HL-60 (cell line): ENCODE results near the gene IZUMO3.
"Not testable (repeated sequence)": the region's sequence is repeated elsewhere in the genome, so short reads cannot be mapped to it uniquely, and the experiment has no call there.

Experiments used
- DNase-seq, 2 experiments: peaks; one replicate each; pipeline ENCODE4 v3.0.0-alpha.2; 2010 to 2020; ENCODE audit warnings: low read depth in 1 of 2, low spot score in 1 of 2
- H3K27ac ChIP-seq: fragments of 250-450 bp; sonication (Bioruptor Pico); replicated peaks from 2 replicates; pipeline ENCODE4 v1.5.1; 2020; ENCODE audit warnings: mild to moderate bottlenecking, moderate library complexity
- H3K27me3 ChIP-seq: fragments of 250-450 bp; sonication (Bioruptor Pico); 2 replicates; pipeline ENCODE4 v1.5.1; 2021; ENCODE audit warnings: mild to moderate bottlenecking, moderate library complexity; ENCODE audit not compliant: insufficient read depth, poor library complexity, severe bottlenecking
- H3K4me3 ChIP-seq: replicated peaks from 2 replicates; pipeline ENCODE4 v1.5.1; 2011; ENCODE audit warnings: mild to moderate bottlenecking, control low read depth, low read length; ENCODE audit not compliant: insufficient read depth
- GABPA ChIP-seq: IDR thresholded peaks from 2 replicates; pipeline ENCODE4 v1.6.1; 2012; ENCODE audit warnings: low read depth
- POLR2AphosphoS5 ChIP-seq: IDR thresholded peaks from 2 replicates; pipeline ENCODE4 v1.6.1; 2012; ENCODE audit warnings: low read depth
- SPI1 ChIP-seq: IDR thresholded peaks from 2 replicates; pipeline ENCODE4 v1.6.1; 2012; ENCODE audit warnings: low read depth, mild to moderate bottlenecking, borderline replicate concordance
- TF ChIP-seq, protein P1 (sequence below): IDR thresholded peaks from 2 replicates; pipeline ENCODE4 v1.6.1; 2012; ENCODE audit warnings: low read depth; ENCODE audit not compliant: insufficient replicate concordance
- TF ChIP-seq, protein P2 (sequence below): IDR thresholded peaks from one replicate; pipeline ENCODE4 v1.5.1; 2011; ENCODE audit warnings: low read length, control low read depth, inconsistent platforms; ENCODE audit not compliant: insufficient read depth

The IZUMO3 gene

DNA sequence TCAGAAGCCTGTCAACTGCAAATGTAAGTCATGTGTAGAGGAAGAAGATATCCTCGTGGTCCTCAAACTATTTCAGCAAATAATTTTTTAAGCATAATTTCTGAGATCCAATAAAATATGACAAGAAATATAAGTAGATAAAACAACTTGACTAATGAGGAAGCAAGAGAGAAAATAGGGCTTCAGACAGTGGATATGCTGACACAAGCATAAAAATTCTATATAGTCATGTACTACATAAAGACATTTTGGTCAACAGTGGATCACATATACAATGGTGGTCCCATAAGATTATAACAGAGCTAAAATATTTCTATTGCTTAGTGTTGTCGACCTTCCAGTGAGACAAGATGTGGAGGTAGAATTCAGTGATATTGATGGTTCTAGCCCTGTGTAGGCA lies 42.2 kb upstream of the IZUMO3 start:
- H3K27ac ChIP-seq: no peak overlapping the region
- DNase-seq: no peak
- TF ChIP-seq POLR2AphosphoS5 (no peak), SPI1 (no peak), GABPA (no peak)
- TF ChIP-seq, protein P1, sequence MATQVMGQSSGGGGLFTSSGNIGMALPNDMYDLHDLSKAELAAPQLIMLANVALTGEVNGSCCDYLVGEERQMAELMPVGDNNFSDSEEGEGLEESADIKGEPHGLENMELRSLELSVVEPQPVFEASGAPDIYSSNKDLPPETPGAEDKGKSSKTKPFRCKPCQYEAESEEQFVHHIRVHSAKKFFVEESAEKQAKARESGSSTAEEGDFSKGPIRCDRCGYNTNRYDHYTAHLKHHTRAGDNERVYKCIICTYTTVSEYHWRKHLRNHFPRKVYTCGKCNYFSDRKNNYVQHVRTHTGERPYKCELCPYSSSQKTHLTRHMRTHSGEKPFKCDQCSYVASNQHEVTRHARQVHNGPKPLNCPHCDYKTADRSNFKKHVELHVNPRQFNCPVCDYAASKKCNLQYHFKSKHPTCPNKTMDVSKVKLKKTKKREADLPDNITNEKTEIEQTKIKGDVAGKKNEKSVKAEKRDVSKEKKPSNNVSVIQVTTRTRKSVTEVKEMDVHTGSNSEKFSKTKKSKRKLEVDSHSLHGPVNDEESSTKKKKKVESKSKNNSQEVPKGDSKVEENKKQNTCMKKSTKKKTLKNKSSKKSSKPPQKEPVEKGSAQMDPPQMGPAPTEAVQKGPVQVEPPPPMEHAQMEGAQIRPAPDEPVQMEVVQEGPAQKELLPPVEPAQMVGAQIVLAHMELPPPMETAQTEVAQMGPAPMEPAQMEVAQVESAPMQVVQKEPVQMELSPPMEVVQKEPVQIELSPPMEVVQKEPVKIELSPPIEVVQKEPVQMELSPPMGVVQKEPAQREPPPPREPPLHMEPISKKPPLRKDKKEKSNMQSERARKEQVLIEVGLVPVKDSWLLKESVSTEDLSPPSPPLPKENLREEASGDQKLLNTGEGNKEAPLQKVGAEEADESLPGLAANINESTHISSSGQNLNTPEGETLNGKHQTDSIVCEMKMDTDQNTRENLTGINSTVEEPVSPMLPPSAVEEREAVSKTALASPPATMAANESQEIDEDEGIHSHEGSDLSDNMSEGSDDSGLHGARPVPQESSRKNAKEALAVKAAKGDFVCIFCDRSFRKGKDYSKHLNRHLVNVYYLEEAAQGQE: no peak
- TF ChIP-seq, protein P2, sequence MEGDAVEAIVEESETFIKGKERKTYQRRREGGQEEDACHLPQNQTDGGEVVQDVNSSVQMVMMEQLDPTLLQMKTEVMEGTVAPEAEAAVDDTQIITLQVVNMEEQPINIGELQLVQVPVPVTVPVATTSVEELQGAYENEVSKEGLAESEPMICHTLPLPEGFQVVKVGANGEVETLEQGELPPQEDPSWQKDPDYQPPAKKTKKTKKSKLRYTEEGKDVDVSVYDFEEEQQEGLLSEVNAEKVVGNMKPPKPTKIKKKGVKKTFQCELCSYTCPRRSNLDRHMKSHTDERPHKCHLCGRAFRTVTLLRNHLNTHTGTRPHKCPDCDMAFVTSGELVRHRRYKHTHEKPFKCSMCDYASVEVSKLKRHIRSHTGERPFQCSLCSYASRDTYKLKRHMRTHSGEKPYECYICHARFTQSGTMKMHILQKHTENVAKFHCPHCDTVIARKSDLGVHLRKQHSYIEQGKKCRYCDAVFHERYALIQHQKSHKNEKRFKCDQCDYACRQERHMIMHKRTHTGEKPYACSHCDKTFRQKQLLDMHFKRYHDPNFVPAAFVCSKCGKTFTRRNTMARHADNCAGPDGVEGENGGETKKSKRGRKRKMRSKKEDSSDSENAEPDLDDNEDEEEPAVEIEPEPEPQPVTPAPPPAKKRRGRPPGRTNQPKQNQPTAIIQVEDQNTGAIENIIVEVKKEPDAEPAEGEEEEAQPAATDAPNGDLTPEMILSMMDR: no peak
- H3K4me3 ChIP-seq: no peak overlapping the region
- H3K27me3 ChIP-seq: no peaks in the 10 kb centered on the region

DNA sequence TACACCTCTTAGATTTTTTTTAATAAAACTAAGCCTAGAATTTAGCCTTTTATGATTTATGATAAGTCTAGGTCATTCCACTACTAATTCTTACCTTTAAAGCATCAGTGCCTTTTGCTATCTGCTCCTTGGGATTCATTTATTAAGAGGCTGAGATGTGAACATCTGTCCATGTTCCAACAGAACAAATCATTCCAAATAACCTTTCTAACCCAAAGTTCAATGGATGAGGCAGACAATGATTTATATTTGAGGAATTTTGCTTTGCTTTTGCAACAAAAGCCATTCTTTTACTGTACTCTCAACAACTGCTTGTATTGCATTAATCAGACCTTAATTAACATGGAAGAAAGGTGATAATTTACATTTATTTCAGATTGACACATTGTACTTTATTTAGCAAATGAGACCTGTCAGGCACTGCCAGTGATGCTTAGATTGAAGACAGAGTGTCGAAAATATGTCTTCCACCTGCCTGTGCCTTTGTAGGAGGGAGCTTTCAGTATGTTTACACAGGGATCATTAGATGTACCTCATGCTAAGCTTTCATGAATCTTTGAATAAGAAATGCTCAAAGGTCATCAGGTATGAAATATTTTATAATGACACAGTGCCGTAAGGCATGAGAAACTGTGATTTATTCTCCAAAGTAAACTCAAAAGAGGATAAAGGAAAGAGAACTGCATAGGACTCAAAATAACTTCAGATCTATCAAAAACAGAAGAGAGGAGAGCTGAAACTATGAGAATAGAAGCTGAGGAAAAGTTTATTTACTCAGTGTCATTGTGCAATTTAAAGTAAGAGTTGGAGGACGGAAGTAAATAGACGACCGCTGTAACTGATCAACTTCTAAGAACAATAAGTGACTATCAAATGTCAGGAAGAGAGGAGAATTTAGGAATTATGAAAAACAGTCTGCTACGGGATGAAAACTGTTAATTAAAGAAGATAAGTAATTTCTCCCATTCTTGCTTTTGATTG lies 36.7 kb upstream of the IZUMO3 start:
- H3K27me3 ChIP-seq: no peaks in the 10 kb centered on the region
- TF ChIP-seq, protein P1: no peak
- TF ChIP-seq GABPA: no peak
- TF ChIP-seq, protein P2: no peak
- TF ChIP-seq SPI1: no peak
- no peak for TF ChIP-seq POLR2AphosphoS5
- no peak overlapping the region for H3K4me3 ChIP-seq
- H3K27ac ChIP-seq: no peak overlapping the region
- no peak for DNase-seq

DNA sequence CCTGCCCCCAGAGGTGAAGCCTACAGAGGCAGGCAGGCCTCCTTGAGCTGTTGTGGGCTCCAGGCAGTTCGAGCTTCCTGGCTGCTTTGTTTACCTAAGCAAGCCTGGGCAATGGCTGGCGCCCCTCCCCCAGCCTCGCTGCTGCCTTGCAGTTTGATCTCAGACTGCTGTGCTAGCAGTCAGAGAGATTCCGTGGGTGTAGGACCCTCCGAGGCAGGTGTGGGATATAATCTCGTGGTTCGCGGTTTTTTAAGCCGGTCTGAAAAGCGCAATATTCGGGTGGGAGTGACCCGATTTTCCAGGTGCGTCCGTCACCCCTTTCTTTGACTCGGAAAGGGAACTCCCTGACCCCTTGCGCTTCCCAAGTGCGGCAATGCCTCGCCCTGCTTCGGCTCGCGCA lies 34.3 kb upstream of the IZUMO3 start:
- not testable (repeated sequence) for H3K27me3 ChIP-seq, DNase-seq, H3K27ac ChIP-seq, H3K4me3 ChIP-seq

DNA sequence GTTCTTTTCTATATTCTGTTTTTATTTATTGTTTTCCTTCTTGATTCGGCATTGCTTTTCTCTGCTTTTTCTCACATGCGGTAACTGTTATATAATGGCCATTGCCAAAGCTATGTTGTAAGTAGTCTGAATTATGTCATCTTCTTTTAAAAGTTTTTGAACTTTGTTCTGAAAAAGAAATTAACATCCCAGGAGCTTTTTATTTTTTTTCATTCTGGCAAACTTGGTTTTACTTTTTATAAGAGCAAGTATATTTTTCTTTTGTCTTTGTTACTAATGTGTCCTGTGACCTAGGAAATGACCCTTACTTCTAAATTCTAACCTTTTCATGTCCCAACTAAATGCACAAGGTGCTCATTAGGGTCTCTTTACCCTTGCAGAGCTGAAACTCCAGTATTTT lies 26.7 kb upstream of the IZUMO3 start:
- no peak for DNase-seq
- TF ChIP-seq GABPA: no peak
- Histone ChIP-seq H3K27me3 (no peaks in the 10 kb centered on the region), H3K4me3 (no peak overlapping the region), H3K27ac (no peak overlapping the region)

DNA sequence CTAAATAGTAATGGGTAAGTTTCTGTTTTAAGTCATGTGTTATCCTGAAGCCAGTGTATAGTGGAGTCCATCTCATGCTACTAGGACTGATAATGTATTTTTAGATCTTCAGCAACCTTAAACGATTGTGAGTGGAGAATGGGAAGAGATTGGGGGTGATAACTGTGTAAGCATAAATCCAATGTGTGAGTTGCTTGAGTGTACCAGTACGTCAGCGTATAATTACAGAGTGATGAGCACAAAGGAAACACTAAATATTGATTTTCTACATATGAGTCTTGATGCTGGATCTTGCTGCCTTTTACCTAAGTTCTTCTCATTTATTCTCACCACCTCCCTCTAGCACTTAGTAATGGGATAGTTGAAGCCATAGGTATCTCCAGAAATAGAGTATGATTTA lies 16.3 kb upstream of the IZUMO3 start:
- Histone ChIP-seq H3K27me3 (no peaks in the 10 kb centered on the region), H3K4me3 (no peak overlapping the region), H3K27ac (no peak overlapping the region)
- DNase-seq: no peak
- TF ChIP-seq, protein P1: no peak
- TF ChIP-seq, protein P2: no peak
- TF ChIP-seq SPI1: no peak
- no peak for TF ChIP-seq POLR2AphosphoS5
- TF ChIP-seq GABPA: no peak
